NCI-H510A treated with DMSO at 0.1 percent for 48 hours (cell line): ENCODE results near the gene HOXB7.

Experiments used
- DNase-seq: peaks from one replicate; lab custom pipeline; 2025; lab: John Stamatoyannopoulos, UW

Gene HOXB7

DNA sequence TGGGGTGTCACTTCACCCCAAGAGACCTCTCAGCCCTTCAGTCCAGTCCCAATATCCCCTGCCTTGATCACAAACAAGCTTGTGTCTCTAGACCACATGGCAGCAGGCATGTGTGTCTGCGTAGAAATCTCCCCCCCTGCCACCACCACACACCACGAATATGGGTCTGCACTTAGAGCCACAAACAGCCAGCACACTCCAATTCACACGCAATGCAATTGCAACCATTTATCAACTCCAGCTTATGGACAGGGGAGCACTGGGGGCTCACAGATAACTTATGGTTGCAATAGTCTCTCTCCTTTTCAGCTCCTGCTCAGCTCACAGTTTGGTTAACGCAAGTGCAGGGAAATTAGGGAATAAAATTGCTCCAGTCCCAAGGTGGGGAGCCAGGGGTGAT, 12.8 kb upstream of the HOXB7 start:
- DNase-seq = no peak

DNA sequence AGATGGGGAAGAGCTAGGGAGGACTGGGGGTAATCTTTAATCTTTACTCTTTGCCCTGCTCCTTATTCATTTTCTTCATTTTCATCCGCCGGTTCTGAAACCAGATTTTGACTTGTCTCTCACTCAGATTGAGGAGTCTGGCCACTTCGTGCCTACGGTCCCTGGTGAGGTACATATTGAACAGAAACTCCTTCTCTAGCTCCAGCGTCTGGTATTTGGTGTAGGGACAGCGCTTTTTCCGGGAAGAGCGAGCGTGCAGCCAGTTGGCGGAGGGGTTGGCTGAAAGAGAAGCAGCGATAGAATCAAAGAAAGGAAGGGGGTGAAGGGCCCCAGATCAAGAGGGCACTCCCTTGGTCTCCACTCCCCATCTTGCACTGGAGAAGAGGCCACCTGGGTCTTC, 12.0 kb upstream of the HOXB7 start:
- DNase-seq = no peak

DNA sequence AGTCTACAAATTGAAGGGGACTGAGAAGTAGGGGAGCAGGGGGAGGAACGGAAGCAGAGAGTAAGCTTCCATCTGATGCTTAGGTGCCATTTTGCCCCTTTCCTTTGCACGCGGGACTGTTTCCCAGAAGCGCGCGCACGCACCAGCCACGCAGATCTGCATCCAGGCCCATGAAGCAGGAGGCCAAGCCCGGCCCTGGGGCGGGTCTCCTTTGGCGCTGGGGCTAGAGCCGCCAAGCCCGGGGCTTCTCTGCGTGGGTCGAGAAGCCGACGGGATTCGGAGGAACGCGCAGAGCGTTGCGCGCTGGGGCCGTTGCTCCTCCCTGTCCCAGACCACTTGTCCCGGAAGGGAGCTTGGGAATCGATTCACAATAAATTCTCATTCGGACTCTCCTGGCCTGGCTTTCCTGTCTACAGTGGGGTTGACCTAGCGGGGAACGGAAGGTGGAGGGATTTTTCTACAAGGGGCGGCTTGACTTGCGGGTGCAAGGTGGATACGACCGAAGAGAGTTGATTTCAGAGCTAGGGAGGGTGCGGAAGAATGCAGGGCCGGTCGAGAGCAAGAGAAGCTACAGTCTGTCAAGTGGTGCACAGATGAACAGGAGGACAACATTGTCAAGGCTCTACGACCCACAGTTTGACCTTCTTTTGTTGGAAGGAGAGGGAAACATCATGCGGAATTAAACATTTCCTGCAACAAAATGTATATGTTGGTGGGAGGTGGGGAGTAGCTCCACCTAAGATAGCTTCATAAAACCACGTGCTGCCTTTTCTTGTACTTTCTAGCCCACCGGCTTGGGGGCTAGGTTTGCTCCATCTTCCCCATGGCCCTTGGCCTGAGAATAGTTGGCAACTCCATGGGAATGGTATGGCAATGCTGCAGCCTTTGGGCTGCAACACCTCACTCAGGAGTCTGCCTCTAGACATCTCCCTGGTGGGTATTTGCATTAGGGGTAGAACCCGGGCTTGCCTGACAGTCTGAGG, 10.9 kb upstream of the HOXB7 start:
- no peak for DNase-seq

DNA sequence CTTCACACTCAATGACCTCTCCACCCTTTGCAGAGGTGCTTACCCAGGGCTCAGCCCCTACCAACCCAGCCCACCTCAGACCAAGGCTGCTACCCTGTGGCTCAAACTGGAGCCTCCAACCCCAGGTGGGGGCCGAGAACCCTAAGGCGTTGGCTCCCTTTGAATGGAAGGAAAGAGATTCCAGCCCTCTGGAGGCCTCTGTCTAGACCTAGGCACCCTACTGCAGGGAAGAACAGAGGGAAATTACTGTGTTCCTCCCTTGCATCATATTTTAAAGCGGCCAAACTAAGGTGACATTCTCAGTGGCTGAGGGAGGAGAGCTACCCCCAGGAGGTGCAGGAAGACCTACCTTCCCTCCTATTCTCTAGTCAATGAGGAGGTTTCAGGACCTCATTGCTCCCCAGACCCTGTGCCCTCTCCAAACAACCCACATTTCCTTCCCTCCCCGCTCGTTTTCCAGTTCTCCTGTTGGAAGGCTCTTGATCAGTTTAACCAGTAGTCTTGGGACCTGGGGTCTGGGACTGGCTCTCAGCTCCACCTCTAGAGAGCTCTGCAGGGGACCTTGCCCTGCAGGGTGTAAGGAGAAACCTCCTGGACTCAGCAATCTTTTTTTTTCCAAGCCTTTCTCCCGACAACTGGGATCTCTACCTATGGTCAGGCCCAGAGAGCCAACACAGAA, 9.8 kb upstream of the HOXB7 start:
- no peak for DNase-seq

DNA sequence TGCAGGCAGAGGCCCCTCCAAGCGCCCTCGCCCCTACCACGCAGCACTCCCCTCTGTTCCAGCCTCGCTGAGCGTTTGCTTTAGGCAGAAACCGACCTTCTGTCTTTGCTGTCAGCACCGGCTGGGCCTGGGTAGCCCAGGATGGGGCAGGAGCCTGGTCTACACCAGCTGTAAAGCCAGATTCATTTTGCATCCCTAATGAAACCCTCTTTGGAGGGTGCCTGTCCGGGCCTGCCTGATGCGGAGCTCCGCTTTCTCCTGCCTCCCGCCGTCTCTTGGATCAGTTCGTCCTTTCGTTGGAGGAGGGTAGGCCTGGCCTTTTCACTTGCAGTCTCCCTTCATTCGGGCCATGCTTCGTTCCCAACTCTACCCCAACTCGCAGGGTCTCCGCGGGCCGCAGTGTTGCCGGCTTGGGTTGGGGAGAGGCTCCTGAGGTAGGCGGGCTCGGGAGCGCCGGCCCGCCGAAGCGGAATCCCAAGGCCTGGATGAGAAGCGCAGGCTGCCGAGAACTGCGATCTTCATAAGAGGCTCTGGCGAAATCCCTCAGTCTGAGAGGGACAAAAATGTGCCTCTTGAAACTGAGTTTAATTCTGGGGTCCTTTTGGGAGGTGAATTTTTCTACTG, 9.1 kb upstream of the HOXB7 start:
- DNase-seq = no peak

DNA sequence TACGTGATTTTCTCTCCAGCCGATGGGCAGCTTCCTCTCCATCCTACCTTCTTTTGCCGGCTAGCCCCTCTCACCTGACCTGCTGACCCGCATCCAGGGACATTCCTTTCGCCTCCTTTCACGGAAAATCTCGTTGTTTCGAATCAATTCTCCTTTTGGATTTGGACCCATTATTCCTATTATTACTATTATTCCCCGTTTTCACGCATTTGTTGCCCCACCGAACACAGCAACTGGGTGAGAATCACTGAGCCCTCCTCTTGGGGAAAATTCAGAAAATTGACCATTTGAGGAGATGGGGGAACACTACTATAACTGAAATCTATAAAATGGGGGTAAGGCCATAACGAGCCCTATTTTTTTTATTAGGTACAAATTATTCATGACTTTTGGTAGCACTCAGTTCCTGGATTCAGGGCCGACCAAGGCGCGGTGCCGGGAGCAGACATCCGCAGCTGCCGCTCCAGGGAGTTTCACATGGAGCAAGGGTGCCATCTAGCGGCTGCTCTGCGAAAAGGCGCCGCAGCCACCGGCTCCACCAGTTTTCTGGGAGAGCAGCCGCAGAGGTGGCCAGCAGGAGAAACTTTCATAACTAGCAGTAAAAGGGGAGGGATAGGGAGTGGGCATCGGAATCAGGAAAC, 7.6 kb upstream of the HOXB7 start:
- DNase-seq = peak; percentile 98

DNA sequence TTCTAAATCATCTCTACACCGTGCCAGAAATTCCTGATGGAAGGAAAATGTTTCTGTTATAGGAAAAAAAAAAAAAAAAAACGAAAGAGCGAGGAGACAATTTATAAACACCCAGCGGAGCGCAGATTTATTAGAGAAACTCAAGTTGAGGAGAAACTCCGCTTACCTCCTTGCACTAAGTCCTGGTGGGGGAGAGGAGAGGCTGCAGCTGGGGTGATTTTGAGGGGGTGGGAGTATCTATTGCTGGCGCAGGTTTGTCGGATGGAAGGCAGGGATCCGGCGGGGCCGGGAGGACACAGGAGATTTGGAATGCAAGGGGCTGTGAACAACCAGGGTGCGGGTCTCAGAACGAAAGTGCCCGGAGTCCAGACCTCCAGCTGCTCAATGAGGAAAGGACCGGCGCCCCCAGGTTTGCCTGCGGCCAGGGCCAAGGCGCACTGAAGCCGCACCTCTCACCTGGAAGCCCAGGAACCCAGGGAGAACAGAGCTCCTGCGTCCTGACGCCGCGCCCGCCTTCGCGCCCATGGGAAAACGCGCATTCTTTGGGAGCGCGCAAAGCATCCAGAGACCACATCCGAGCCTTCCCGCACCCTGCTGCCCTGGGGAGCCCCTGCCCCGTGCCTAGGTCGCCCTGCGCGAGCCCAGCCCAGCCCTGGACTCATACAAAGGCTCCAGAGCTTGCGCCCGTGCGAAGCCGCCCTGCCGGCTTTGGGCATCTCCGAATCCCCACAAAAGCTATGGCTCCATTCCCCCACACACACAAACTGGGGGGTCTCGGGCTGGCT, 6.8 kb upstream of the HOXB7 start:
- DNase-seq = no peak

DNA sequence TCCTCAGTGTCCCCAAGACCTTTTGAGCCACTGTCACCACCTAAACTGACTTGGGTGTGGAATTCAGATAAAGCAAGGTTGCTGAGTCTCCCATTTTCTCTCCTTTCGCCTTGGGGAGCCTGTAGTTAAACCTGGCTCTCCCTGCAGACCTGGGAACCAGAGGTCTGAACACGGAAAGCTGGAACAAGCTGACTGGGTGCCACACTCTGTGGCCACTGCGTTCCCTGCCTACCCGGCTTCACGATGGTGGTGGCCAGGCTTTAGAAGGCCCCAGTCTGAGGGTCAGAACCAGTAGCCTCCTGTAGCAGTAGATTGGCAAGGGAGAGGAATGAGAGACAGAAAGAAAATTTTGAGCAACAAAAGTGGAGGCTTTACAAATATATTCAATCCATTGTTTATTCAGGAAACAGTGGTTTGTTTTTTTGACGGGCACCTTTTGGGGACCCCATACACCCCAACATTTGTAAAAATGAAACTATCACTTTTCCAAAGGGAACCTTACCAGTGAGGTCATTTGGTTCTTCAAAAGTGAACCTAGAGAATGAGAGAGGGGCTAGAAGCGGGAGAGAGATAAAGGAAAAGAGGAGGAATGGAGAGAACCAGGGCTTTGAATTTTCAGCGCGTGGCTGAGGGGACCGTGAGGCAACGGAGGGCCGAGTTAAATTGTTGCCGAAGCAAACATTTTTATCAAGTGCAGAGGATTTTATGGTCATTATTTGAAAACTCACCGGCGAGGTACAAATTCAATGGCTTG, 6.1 kb upstream of the HOXB7 start:
- no peak for DNase-seq

DNA sequence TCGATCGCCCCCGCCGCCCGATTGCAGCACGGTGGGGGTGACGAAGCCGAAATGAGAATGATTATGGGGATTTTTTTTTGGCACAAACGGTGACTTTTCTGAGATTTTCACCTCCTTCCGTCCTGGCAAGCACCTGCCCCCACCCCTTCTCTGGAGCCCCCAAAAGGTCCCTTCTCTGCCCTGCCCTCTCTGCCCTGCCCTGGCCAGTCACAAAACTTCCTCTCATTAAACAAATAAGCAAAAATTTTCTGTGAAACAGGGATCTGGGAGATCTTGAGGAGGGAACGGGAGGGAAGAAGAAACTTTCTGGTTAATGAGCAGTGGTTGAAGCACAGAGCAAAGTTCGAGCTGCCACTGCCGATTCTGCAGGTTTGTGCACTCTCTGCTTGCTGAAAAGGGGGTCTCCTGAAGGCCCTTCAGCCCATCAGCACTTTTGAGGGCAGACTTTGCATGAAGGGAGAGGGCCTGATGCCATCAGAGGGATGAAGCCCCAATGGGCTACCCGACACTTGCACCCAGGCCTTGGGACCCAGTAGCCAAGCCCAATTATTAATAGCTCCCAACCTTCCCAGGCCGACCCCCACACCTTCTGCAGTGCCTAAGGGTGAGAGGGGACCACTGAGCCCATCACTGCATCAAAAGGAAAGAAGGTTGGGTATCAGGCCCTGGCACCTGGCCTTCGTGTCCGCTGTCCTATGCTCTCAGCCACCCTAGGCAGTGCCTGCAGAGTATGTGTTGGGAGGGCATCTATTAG, 5.3 kb upstream of the HOXB7 start:
- DNase-seq = no peak

DNA sequence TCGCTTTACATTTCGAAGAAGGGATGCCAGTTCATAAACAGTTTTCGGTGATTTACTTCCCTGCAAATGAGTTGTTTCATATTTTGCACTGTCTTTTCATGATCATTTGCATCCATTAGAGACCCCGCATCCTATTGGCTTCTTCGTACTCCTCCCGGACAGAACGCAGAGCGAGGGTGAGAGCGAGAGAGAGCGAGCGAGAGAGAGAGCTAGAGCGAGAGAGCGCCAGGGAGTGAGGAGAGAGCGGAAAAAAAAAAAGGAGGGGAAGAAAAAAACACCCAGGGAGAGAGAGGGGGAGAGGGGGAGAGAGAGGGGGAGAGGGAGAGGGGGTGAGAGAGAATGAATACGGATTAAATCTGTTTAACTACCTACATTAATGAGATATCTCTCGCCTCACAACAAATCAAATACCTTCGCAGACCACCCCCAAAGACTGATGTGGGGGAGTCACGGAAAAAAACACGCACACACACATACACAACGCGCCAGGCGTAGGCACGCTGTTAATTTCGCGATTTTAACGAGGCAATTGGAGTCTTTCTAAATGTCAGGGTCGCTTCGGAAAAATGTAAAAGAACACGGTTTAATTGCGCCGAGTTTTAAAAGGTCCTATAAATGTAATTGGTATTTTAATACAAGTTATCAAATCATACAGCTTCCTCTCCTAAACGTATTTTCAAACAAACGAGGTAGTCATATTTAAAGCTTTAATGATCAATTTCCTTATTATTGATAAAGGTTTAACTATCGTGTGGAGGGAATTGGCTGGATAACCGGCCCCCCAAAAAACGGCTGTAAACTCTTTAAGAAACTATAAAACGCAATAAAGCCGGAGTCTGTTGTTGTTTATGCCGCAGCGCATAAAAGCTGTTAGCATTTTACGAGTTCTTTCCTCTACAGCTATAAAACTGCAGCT, 4.5 kb upstream of the HOXB7 start, which contains the start of gene HOXB8:
TSS of gene HOXB8 (minus strand) at position 246 of the 916 bp plus-strand sequence. CDS start 588 bp downstream, outside the sequence.
- no peak for DNase-seq

DNA sequence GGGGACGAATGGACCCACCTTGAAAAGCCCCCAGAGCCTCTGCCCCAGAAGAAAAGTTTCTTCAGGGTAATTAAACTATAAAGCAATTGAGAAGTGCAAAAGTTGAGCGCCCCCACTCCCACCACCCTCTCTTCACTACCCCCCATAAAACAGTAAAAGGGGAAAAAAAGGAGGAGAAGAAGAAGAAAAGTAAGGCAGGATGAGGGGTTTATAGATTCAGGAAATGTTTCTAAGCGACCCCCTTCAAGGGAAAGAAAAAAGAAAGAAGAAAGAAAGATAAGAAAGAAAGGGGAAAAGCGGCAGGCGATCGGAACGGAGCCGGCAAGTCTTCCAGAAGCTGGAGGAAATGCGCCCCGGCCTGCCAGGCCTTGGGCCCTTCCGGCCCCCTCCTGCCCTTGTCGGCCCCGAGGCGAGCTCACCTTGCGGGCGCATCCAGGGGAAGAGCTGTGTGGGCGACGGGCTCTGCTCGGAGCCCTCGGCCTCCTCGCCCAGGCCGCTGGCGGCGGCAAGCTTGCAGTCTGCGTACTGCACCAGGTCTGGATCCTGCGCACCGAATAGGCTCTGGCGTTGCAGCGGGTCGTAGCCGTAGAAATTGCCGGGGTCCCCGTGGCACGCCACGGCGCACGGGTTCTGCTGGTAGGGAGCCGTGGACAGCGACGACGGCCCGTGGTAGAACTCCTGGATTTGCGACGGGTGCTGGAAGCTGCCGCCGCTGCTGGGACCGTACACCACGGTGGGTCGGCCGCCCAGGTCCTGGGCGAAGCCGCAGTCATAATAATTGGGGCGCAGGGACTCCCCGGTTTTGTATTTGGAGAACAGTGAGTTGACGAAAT, 3.3 kb upstream of the HOXB7 start:
- no peak for DNase-seq

DNA sequence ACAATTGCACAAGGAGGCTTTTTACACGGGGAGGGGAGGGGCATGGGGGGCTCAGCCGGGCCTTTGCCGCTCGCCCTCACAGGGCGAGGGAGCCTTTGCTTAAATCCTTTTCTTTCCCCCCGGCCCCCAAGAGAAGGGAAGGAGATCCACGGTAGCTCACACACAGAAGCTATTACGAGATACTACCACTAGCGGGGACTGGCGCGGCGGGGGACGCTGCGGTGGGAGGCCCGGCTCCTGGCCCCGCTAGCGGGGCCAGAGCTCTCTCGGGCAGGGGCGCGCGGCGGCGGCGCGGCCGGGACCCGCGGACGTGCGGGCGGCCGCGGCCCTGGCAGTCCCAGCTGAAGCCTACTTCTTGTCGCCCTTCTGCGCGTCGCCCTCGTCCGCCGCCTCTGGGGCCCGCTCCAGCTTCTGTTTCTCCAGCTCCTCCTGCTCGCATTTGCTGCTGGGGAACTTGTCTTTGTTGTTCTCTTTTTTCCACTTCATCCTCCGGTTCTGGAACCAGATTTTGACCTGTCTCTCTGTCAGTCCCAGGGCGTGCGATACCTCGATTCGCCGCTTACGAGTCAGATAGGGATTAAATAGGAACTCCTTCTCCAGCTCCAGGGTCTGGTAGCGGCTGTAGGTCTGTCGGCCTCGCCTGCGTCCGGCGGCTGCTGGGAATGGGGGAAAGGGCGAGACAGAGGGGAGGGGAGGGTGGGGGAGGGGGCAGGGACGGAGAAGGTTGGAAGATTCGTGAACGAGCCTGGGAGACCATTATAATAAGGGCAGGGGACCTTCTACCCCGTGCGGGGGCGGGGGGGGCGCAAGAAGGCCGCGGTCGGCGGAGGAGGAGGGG, 2.3 kb upstream of the HOXB7 start:
- DNase-seq = no peak

DNA sequence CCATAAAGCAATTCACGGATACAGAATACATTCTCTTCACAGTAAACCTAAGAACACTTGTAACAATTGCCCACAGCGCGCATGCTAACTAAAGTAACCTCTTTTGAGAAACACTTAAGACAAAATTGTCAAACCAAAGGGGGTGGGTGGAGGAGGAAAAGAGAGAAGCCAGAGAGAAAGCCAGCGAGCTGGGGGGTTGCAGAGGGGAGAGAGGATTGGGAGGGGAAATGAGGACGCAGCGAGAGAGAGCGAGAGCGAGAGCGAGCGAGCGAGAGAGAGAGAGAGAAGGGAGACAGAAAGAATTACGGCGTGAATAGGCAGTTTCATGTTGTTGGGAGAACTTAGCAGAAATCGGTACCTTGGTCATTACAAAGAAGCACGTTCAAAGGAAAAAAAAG, 1.6 kb upstream of the HOXB7 start:
- no peak for DNase-seq

DNA sequence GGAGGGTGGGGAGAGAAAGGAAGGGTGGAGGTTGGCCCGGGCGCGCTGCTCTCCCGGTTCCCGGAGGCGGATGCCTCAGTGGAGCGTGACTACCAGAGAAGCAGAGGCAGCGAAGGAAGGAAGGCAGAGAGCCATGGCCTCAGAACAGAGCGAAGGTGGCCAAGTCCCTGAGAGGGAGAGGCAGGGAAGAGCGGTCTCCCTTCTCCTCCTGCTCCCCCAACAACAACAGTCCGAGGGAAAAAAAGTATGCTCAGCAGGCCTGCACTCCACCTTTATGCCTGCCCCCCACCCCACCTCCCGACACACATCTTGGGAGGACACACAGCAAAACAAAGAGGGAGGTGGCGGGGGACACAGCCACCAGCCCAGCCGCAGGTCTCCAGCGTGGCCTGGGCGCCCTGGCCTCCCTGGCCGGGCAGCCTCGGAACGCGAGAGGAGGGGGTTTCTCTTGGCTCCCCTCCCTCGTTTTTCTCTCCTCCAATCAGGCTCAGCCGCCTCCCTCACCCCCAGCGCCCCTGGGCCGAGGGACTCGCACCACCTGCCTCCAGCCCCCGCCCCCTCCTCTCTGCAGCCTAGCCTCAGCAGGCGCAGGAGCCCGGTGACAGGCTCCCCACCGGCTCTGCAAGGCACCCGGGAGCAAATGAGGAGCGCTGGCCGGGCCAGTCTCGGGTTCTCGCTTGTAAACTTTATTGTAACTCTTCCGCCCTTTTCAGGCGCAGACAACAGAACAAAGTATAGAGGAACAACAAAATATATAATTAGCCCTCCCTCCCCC, 1.1 kb upstream of the HOXB7 start:
- DNase-seq = peak; percentile 94

DNA sequence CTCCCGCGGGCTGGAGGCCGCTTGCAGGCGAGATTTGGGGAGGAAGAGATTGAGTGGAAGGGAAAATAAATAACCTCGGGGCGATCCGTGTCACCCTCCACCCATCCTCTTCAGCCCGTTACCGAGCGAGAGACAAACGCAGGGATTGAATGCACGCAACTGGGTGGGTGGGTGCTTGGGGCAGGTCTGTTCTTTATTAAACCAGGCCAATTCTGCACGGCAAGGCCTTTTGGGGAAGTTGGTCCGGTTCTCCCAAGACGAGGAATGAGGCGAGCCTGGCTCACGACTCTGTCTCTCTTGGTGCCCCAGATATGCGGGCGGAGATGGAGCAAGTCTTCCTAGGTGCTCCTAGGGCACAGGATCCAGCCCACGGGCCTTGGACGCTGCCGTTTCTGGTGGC, 396 bp upstream of the HOXB7 start:
- no peak for DNase-seq

DNA sequence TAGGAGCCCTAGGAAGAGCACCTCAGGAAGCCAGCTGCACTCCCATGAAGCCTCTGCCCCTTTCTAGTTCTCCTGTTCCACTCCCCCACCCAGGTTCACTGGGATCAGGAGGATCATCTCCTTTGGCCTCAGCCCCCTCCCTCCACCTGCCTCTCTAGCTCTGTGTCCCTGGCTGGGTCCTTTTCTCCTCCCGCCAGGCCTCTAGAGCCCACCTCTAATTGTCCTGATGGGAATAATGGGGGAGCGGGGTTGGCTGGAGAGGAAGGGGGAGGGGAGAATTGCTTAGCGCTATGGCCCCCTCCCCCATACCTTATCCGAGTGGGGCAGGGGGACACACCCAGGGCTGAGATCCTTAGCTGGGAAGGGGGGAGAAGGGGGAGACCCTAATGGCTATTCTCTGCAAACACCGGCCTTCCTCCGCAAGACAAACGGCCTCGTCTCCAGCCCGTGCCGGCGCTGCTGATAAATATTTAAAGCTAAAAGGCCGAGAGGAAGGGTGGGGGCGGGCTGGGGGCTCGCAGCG, 997 bp downstream of the HOXB7 start:
- DNase-seq = no peak
